ENCODE results near the gene TACR1. TPM values are rescaled to one million over a fixed set of nuclear protein-coding genes. Genes with fewer than 3 reads are reported as not detected.

TACR1 gene
- total RNA-seq, 1 experiment from 2014 or later, result not detected

DNA sequence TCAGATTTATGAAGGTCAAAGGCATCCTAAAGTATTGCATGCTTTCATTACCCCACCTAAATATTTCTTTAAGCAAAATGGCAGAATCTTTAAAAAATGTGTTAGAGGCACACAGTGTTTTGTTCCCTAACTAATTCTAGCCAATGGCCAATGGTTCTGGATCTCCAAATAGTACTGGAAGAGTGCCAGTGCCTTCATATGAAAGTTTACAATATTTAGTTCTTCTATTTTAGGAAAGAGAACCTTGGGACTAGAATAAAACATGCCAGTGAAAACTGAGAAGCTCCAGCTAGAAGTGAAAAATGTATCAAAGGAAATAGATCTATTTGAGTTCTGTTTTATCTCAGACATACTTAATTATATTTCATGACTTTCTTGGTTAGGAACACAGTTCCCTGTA, 37.1 kb downstream of the TACR1 start:
- Histone ChIP-seq H3K9ac (ENCODE audit: low read length) (no peak overlapping the region), H3K4me2 (ENCODE audit: low read length) (no peak overlapping the region), H3K27ac (ENCODE audit: low read depth, low read length) (no peak overlapping the region), H3K4me3 (replicated peaks in 1 of 2; ENCODE audit: low read depth in 1 of 2, low read length in 2 of 2) (no peak overlapping the region), H3K27me3 (ENCODE audit: insufficient read depth, low read length) (peaks cover 21% of the 10 kb centered on the region), H3K36me3 (ENCODE audit: control insufficient read depth in 1 of 2, insufficient read depth in 2 of 2, low read length in 2 of 2) (no peaks in the 10 kb centered on the region), H3K4me1 (ENCODE audit: control insufficient read depth in 1 of 2, insufficient read depth in 2 of 2, low read length in 2 of 2) (no peaks in the 10 kb centered on the region), H3K79me2 (ENCODE audit: insufficient read depth, low read length) (no peaks in the 10 kb centered on the region), H2AFZ (ENCODE audit: low read depth, low read length, poor library complexity, severe bottlenecking) (no peak overlapping the region), H3K9me3 (ENCODE audit: control insufficient read depth in 1 of 2, insufficient read depth in 1 of 2, low read depth in 1 of 2, low read length in 2 of 2) (no peaks in the 10 kb centered on the region), H3K9me2 (ENCODE audit: insufficient read depth) (no peaks in the 10 kb centered on the region), H4K20me1 (ENCODE audit: insufficient read depth) (no peaks in the 10 kb centered on the region)
- no peak for TF ChIP-seq FOSL1 (IDR thresholded peaks at IDR 0.05; ENCODE audit: low read depth)
- TF ChIP-seq EZH2phosphoT487 (IDR thresholded peaks at IDR 0.05; ENCODE audit: borderline replicate concordance), result no peak
- TF ChIP-seq RAD21 (IDR thresholded peaks at IDR 0.05; ENCODE audit: low read depth), result no peak
- TF ChIP-seq, protein P1, sequence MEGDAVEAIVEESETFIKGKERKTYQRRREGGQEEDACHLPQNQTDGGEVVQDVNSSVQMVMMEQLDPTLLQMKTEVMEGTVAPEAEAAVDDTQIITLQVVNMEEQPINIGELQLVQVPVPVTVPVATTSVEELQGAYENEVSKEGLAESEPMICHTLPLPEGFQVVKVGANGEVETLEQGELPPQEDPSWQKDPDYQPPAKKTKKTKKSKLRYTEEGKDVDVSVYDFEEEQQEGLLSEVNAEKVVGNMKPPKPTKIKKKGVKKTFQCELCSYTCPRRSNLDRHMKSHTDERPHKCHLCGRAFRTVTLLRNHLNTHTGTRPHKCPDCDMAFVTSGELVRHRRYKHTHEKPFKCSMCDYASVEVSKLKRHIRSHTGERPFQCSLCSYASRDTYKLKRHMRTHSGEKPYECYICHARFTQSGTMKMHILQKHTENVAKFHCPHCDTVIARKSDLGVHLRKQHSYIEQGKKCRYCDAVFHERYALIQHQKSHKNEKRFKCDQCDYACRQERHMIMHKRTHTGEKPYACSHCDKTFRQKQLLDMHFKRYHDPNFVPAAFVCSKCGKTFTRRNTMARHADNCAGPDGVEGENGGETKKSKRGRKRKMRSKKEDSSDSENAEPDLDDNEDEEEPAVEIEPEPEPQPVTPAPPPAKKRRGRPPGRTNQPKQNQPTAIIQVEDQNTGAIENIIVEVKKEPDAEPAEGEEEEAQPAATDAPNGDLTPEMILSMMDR (IDR thresholded peaks at IDR 0.05 in 2 of 3, conservative IDR thresholded peaks at IDR 0.05 in 1 of 3; ENCODE audit: borderline replicate concordance in 1 of 3, insufficient read depth in 1 of 3, low read depth in 2 of 3, low read length in 2 of 3), result no peak
- no peak for TF ChIP-seq ZFX (IDR thresholded peaks at IDR 0.05)
- TF ChIP-seq TCF7L2 (IDR thresholded peaks at IDR 0.05; ENCODE audit: borderline replicate concordance, extremely low read depth, insufficient read depth, insufficient read length), result no peak
- TF ChIP-seq SP1 (IDR thresholded peaks at IDR 0.05; ENCODE audit: low read depth), result no peak
- TF ChIP-seq, protein P2, sequence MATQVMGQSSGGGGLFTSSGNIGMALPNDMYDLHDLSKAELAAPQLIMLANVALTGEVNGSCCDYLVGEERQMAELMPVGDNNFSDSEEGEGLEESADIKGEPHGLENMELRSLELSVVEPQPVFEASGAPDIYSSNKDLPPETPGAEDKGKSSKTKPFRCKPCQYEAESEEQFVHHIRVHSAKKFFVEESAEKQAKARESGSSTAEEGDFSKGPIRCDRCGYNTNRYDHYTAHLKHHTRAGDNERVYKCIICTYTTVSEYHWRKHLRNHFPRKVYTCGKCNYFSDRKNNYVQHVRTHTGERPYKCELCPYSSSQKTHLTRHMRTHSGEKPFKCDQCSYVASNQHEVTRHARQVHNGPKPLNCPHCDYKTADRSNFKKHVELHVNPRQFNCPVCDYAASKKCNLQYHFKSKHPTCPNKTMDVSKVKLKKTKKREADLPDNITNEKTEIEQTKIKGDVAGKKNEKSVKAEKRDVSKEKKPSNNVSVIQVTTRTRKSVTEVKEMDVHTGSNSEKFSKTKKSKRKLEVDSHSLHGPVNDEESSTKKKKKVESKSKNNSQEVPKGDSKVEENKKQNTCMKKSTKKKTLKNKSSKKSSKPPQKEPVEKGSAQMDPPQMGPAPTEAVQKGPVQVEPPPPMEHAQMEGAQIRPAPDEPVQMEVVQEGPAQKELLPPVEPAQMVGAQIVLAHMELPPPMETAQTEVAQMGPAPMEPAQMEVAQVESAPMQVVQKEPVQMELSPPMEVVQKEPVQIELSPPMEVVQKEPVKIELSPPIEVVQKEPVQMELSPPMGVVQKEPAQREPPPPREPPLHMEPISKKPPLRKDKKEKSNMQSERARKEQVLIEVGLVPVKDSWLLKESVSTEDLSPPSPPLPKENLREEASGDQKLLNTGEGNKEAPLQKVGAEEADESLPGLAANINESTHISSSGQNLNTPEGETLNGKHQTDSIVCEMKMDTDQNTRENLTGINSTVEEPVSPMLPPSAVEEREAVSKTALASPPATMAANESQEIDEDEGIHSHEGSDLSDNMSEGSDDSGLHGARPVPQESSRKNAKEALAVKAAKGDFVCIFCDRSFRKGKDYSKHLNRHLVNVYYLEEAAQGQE (IDR thresholded peaks at IDR 0.05; ENCODE audit: low read depth), result no peak
- TF ChIP-seq CEBPB (IDR thresholded peaks at IDR 0.05; ENCODE audit: low read depth), result no peak
- no peak for TF ChIP-seq POLR2AphosphoS5 (IDR thresholded peaks at IDR 0.05; ENCODE audit: low read depth, low read length)
- TF ChIP-seq YY1 (IDR thresholded peaks at IDR 0.05; ENCODE audit: extremely low read depth, insufficient replicate concordance, low read depth, low read length), result no peak
- no peak for TF ChIP-seq EZH2 (IDR thresholded peaks at IDR 0.05)
- TF ChIP-seq CBX3 (IDR thresholded peaks at IDR 0.05; ENCODE audit: low read depth), result no peak
- TF ChIP-seq SIN3A (IDR thresholded peaks at IDR 0.05; ENCODE audit: low read depth), result no peak
- TF ChIP-seq ELF1 (IDR thresholded peaks at IDR 0.05; ENCODE audit: borderline replicate concordance, low read depth), result no peak
- no peak for TF ChIP-seq SRF (IDR thresholded peaks at IDR 0.05; ENCODE audit: low read depth)
- no peak for TF ChIP-seq EGR1 (IDR thresholded peaks at IDR 0.05; ENCODE audit: low read depth)
- TF ChIP-seq, protein P3, sequence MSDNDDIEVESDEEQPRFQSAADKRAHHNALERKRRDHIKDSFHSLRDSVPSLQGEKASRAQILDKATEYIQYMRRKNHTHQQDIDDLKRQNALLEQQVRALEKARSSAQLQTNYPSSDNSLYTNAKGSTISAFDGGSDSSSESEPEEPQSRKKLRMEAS (IDR thresholded peaks at IDR 0.05), result no peak
- no peak for TF ChIP-seq POLR2A (IDR thresholded peaks at IDR 0.05; ENCODE audit: borderline replicate concordance, extremely low read depth, insufficient read depth, insufficient read length)
- ATAC-seq (no peak), DNase-seq (ENCODE audit: low read depth, low spot score) (no peak)
- intact Hi-C loops (cut with micrococcal nuclease), result no loop called here
- ChIA-PET CTCF (no interaction called here), RAD21 (ENCODE audit: low non-redundant PET in 1 of 2, low total read pairs in 2 of 2, uncharacterized antibody in 2 of 2, unreplicated experiment in 2 of 2) (no interaction called here), POLR2A (no interaction called here)
- BruUV-seq (replicated peaks), result no TSS peak

All from HCT116 (cell line).